Smooth muscle cell (in vitro differentiated cells): ENCODE data around the gene RAG2. TPM values are rescaled to one million over a fixed set of nuclear protein-coding genes. Genes with fewer than 3 reads are reported as not detected.

ENCODE experiments used
- DNase-seq: peaks from one replicate; lab custom pipeline; 2025; ENCODE audit not compliant: unreplicated experiment; lab: John Stamatoyannopoulos, UW
- H2AFZ ChIP-seq: fragments of 200-600 bp; sonication (generic); 2 replicates; pipeline ENCODE4 v1.6.0; 2016; ENCODE audit warnings: antibody characterized with exemption, low read depth, mild to moderate bottlenecking
- H3F3A ChIP-seq: fragments of 200-600 bp; sonication (generic); 2 replicates; pipeline ENCODE4 v1.6.0; 2017; ENCODE audit warnings: antibody characterized with exemption, low read depth
- H3K27ac ChIP-seq: fragments of 200-600 bp; sonication (generic); 2 replicates; pipeline ENCODE4 v1.5.1; 2016; ENCODE audit warnings: low read depth, mild to moderate bottlenecking
- H3K27me3 ChIP-seq: fragments of 200-600 bp; sonication (generic); 2 replicates; pipeline ENCODE4 v1.6.1; 2016; ENCODE audit warnings: low read depth, mild to moderate bottlenecking
- H3K36me3 ChIP-seq: fragments of 200-600 bp; sonication (generic); 2 replicates; pipeline ENCODE4 v1.5.1; 2016; ENCODE audit warnings: low read depth
- H3K4me1 ChIP-seq: fragments of 200-600 bp; sonication (generic); 2 replicates; pipeline ENCODE4 v1.5.1; 2016; ENCODE audit warnings: low read depth
- H3K4me2 ChIP-seq: fragments of 200-600 bp; sonication (generic); 2 replicates; pipeline ENCODE4 v1.6.0; 2016; ENCODE audit warnings: mild to moderate bottlenecking
- H3K4me3 ChIP-seq: fragments of 200-600 bp; sonication (generic); 2 replicates; pipeline ENCODE4 v1.5.1; 2016; ENCODE audit warnings: mild to moderate bottlenecking
- H3K79me2 ChIP-seq: fragments of 200-600 bp; sonication (generic); 2 replicates; pipeline ENCODE4 v1.6.0; 2016; ENCODE audit warnings: low read depth, mild to moderate bottlenecking
- H3K9ac ChIP-seq: fragments of 200-600 bp; sonication (generic); 2 replicates; pipeline ENCODE4 v1.6.0; 2016; ENCODE audit warnings: low read depth
- H3K9me3 ChIP-seq: fragments of 200-600 bp; sonication (generic); replicated peaks from 2 replicates; pipeline ENCODE4 v1.5.1; 2016; ENCODE audit warnings: low read depth
- H4K20me1 ChIP-seq: fragments of 200-600 bp; sonication (generic); 2 replicates; pipeline ENCODE4 v1.6.0; 2016; ENCODE audit warnings: low read depth
- WGBS: methylation state at CpG from one replicate; pipeline ENCODE4 v1.1.7; 2016; ENCODE audit warnings: low lambda C conversion rate; 5-methylcytosine and 5-hydroxymethylcytosine counted together
- polyA plus RNA-seq: library from polyadenylated mRNA; unstranded; fragments of >200 nt; fragmentation: Nextera tagmentation; extraction: Ambion mirVana; gene quantifications from 2 replicates; pipeline ENCODE4 v1.2.1, GENCODE V29; 2016
- total RNA-seq: library from RNA; depleted of rRNA; stranded (reverse); fragments of >200 nt; gene quantifications from 2 replicates; pipeline ENCODE4 v1.2.3, GENCODE V29; 2014
- TF ChIP-seq, protein P1 (sequence below): fragments of 200-600 bp; sonication (generic); IDR thresholded peaks from 2 replicates; pipeline ENCODE4 v1.5.1; 2017; ENCODE audit warnings: borderline replicate concordance, mild to moderate bottlenecking, antibody characterized with exemption; ENCODE audit not compliant: insufficient read depth, poor library complexity, severe bottlenecking

The RAG2 gene
- total and polyA plus RNA-seq, 2 experiments from 2014 or later = not detected

DNA sequence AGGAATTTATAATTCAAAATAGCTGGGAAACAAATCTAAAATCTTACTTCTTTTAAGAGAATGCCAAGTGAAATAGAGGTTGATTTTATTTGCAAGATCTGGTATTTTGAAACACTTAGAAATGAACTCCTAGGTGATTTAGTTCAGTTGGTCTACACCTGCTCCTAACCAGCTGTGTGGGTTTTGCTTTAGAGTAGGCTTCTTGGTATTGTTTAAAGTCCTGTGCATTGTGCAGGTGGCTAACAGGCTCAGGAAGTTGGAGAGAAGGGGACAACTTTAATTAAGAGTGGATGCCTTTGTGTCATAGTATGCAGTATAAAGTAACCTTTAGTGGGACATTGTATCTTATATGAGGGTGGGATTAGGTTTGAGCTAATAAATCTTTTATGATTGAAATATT lies 4.1 kb upstream of the RAG2 start:
- Histone ChIP-seq H3K27me3 (no peaks in the 10 kb centered on the region), H3K9me3 (no peaks in the 10 kb centered on the region), H3F3A (no peaks in the 10 kb centered on the region), H3K9ac (no peak overlapping the region), H3K4me2 (no peak overlapping the region), H2AFZ (no peak overlapping the region), H4K20me1 (no peaks in the 10 kb centered on the region), H3K4me1 (no peaks in the 10 kb centered on the region), H3K79me2 (no peaks in the 10 kb centered on the region), H3K27ac (no peak overlapping the region), H3K4me3 (no peak overlapping the region), H3K36me3 (no peaks in the 10 kb centered on the region)
- DNase-seq = no peak
- TF ChIP-seq, protein P1, sequence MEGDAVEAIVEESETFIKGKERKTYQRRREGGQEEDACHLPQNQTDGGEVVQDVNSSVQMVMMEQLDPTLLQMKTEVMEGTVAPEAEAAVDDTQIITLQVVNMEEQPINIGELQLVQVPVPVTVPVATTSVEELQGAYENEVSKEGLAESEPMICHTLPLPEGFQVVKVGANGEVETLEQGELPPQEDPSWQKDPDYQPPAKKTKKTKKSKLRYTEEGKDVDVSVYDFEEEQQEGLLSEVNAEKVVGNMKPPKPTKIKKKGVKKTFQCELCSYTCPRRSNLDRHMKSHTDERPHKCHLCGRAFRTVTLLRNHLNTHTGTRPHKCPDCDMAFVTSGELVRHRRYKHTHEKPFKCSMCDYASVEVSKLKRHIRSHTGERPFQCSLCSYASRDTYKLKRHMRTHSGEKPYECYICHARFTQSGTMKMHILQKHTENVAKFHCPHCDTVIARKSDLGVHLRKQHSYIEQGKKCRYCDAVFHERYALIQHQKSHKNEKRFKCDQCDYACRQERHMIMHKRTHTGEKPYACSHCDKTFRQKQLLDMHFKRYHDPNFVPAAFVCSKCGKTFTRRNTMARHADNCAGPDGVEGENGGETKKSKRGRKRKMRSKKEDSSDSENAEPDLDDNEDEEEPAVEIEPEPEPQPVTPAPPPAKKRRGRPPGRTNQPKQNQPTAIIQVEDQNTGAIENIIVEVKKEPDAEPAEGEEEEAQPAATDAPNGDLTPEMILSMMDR = no peak

DNA sequence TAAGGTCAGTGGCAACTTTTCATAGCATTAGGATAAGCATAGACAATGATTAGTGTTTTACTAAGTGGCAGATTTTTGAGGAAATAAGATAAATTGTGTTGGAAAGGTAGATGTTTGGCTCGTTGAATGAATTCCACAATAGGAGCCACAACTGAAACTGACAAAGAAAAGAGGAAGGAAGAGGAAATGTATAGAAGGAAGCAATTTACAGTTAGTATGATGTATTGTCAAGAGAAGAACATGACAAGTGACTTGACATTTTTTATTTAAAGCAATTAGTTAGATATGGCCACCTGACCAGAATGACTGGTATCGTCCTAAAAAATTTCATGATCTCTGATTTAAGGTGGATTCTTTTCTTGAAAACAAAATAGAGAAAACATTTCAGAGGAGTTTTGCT lies 3.1 kb upstream of the RAG2 start:
- no peaks in the 10 kb centered on the region for H4K20me1 ChIP-seq
- H3K36me3 ChIP-seq = no peaks in the 10 kb centered on the region
- 100% methylated on average over 2 of the region's 2 CpGs for WGBS
- no peak for DNase-seq
- H3F3A ChIP-seq = no peaks in the 10 kb centered on the region
- H3K27ac ChIP-seq = no peak overlapping the region
- H3K9me3 ChIP-seq = no peaks in the 10 kb centered on the region
- H3K27me3 ChIP-seq = no peaks in the 10 kb centered on the region
- no peaks in the 10 kb centered on the region for H3K4me1 ChIP-seq
- H3K9ac ChIP-seq = no peak overlapping the region
- H3K4me2 ChIP-seq = no peak overlapping the region
- no peak overlapping the region for H2AFZ ChIP-seq
- H3K4me3 ChIP-seq = no peak overlapping the region
- no peaks in the 10 kb centered on the region for H3K79me2 ChIP-seq
- TF ChIP-seq, protein P1 = no peak

DNA sequence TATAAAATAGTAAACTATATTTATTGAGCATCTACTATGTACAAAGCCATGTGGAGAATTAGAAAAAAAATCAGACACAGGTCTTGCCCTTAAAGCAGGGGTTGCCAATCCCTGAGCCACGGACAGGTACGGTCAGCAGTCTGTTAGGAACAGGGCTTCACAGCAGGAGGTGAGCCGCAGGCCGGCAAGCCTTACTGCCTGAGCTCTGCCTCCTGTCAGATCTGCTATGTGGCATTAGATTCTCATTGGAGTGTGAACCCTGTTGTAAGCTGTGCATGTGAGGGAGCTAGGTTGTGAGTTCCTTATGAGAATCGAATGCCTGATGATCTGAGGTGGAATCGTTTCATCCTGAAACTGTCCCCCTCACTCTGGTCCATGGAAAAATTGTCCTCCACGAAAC lies 2.1 kb upstream of the RAG2 start:
- Histone ChIP-seq H3F3A (no peaks in the 10 kb centered on the region), H3K4me1 (peaks cover 4% of the 10 kb centered on the region), H3K4me3 (no peak overlapping the region), H2AFZ (no peak overlapping the region), H3K36me3 (no peaks in the 10 kb centered on the region), H3K27ac (no peak overlapping the region), H3K4me2 (no peak overlapping the region), H3K9ac (no peak overlapping the region), H3K27me3 (no peaks in the 10 kb centered on the region), H4K20me1 (no peaks in the 10 kb centered on the region), H3K9me3 (no peaks in the 10 kb centered on the region), H3K79me2 (no peaks in the 10 kb centered on the region)
- DNase-seq = no peak
- TF ChIP-seq, protein P1 = no peak
- 82% methylated on average over 7 of the region's 7 CpGs for WGBS

DNA sequence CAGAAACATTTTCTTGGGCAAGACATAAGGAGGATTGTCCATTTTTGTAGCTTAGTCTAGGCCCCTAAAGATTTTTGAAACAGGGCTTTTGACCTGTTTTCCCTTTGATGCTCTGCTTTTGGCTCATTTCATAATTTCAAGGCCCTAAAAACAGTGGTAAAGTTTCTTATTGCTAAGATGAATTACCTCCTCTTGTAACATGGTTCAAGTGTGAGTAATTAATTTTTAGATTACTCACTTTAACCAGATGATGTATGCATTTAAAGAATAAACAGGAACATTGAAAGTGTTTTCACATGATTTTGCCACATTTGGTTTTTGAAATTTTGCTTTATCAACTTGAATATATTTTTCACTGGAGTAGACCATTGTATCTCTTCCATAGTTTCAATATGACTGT lies 1.2 kb downstream of the RAG2 start:
- H3K36me3 ChIP-seq = no peaks in the 10 kb centered on the region
- no peaks in the 10 kb centered on the region for H3F3A ChIP-seq
- H3K4me2 ChIP-seq = no peak overlapping the region
- no peak overlapping the region for H3K9ac ChIP-seq
- no peaks in the 10 kb centered on the region for H3K79me2 ChIP-seq
- peaks cover 7% of the 10 kb centered on the region for H3K4me1 ChIP-seq
- H2AFZ ChIP-seq = no peak overlapping the region
- H3K27ac ChIP-seq = no peak overlapping the region
- TF ChIP-seq, protein P1 = no peak
- DNase-seq = no peak
- no peak overlapping the region for H3K4me3 ChIP-seq
- H3K9me3 ChIP-seq = no peaks in the 10 kb centered on the region
- no peaks in the 10 kb centered on the region for H4K20me1 ChIP-seq
- peaks cover 4% of the 10 kb centered on the region for H3K27me3 ChIP-seq
